Stimulated activated CD4-positive, alpha-beta T cell treated with anti-CD3 and anti-CD28 coated beads, Interleukin-4, amount 100 ng/mL, for 4 hours (primary cell): ENCODE measurements around the gene BFSP2.

Experiments used
- DNase-seq, 2 experiments: peaks; one replicate each; pipeline ENCODE4 v3.0.0-alpha.2; 2020

BFSP2 gene

GRCh38 chr3:133400006-133400515 is at the start of gene BFSP2:
Gene BFSP2 (plus strand): TSS chr3:133400056. CDS start chr3:133400084, 28 bp downstream.
- no peak for DNase-seq

GRCh38 chr3:133354721-133355120 is 45.1 kb upstream of the BFSP2 start:
- DNase-seq = no peak

GRCh38 chr3:133360476-133360875 is 39.4 kb upstream of the BFSP2 start:
- no peak for DNase-seq

- DNase-seq = no peak
These were observed 38.8 kb upstream of the BFSP2 start for GRCh38 chr3:133361011-133361410.

GRCh38 chr3:133361435-133361834 is 38.4 kb upstream of the BFSP2 start:
- DNase-seq = no peak

GRCh38 chr3:133362539-133362938 is 37.3 kb upstream of the BFSP2 start:
- no peak for DNase-seq

- no peak for DNase-seq
These were observed 35.2 kb upstream of the BFSP2 start for GRCh38 chr3:133364704-133365103.

- no peak for DNase-seq
These were observed 32.9 kb upstream of the BFSP2 start for GRCh38 chr3:133366921-133367320.

- no peak for DNase-seq
These were observed 32.5 kb upstream of the BFSP2 start for GRCh38 chr3:133367403-133367802.

GRCh38 chr3:133367956-133368355 is 31.9 kb upstream of the BFSP2 start:
- no peak for DNase-seq

GRCh38 chr3:133368371-133369067 is 31.3 kb upstream of the BFSP2 start:
- no peak for DNase-seq

- DNase-seq = no peak
These were observed 30.8 kb upstream of the BFSP2 start for GRCh38 chr3:133369068-133369440.

- no peak for DNase-seq
These were observed 28.7 kb upstream of the BFSP2 start for GRCh38 chr3:133371181-133371580.

- DNase-seq = no peak
These were observed 28.2 kb upstream of the BFSP2 start for GRCh38 chr3:133371676-133372075.

- no peak for DNase-seq
These were observed 25.0 kb upstream of the BFSP2 start for GRCh38 chr3:133374708-133375402.

GRCh38 chr3:133375403-133375745 is 24.5 kb upstream of the BFSP2 start:
- DNase-seq = no peak

GRCh38 chr3:133376810-133377209 is 23.0 kb upstream of the BFSP2 start:
- no peak for DNase-seq

- no peak for DNase-seq
These were observed 22.5 kb upstream of the BFSP2 start for GRCh38 chr3:133377396-133377795.

- DNase-seq = no peak
These were observed 19.9 kb upstream of the BFSP2 start for GRCh38 chr3:133379926-133380325.

- DNase-seq = no peak
These were observed 19.2 kb upstream of the BFSP2 start for GRCh38 chr3:133380481-133381225.

GRCh38 chr3:133381346-133382109 is 18.3 kb upstream of the BFSP2 start:
- no peak for DNase-seq

- no peak for DNase-seq
These were observed 16.7 kb upstream of the BFSP2 start for GRCh38 chr3:133383175-133383574.

- DNase-seq = no peak
These were observed 16.1 kb upstream of the BFSP2 start for GRCh38 chr3:133383741-133384140.
